HG03108 (cell line): ENCODE results near the gene TTYH3.
"Not testable (repeated sequence)": the region's sequence is repeated elsewhere in the genome, so short reads cannot be mapped to it uniquely, and the experiment has no call there.

Experiments
- ATAC-seq: cut with Tn5 transposase; IDR thresholded peaks from one replicate; pipeline ENCODE4 v1.9.1; 2021; ENCODE audit warnings: moderate library complexity; ENCODE audit not compliant: unreplicated experiment

Gene TTYH3

GRCh38 chr7:2662273-2663120, 30.7 kb downstream of the TTYH3 start:
- no peak for ATAC-seq

DNA sequence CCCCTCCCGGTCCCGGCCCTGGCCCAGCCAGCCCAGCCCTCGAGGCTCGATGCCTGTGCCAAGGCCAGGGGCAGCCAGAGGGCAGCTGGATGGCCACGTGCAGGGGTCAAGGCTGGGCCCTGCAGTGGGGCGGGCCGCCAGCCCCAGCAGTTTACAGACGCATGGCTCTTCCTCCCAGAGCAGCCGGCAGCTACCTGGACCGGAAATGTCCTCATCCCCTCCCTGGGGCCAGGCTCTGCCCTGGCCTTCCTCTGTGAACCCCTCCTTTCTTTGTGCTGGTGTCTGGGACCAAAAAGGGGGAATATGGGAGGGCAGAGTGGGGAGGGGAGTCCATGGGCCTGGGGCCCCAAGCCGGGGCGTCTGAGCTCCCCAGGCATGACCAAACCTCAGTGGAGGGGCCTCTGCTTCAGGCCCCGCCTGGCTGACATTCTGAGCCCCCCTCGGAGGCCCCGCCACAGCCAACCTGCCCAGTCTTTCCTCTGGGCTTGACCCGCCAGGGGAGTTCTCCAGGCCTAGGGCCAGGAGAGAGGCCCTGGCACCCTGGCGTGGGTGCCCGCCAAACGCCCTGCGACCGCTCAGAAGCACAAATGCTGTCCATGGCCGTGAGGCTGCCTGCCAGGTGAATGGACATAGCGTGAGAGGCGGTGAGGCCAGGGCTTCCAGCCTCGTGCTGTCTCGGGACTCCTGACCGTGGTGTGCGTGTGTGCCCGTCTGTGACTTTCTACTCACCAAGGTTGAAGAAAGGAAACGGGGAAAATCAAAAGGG, 31.5 kb downstream of the TTYH3 start:
- no peak for ATAC-seq

- ATAC-seq = no peak
Observed at GRCh38 chr7:2663960-2664359, 32.2 kb downstream of the TTYH3 start.

- ATAC-seq = no peak
Observed at GRCh38 chr7:2665359-2665791, 33.6 kb downstream of the TTYH3 start.

- no peak for ATAC-seq
Observed at GRCh38 chr7:2666155-2666554, 34.4 kb downstream of the TTYH3 start.

GRCh38 chr7:2666588-2667250, 34.9 kb downstream of the TTYH3 start:
- ATAC-seq = no peak

DNA sequence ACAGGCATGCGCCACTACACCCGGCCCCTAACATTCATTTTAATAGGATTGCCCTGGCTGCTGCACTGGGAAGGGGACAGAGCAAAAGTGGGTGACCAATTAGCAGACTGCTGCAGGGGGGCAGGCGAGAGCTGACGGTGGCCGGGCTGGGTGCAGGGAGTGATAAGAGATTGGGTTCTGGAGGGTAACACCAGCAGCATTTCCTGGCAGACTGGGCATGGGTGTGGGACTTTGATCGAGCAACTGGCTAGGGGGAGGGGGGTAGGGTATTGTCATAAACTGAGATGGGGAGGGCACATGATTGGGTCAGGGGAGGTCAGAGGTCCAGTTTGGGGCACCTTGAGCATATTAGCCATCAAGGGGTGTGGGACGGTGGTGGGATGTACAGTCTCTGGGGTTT, 36.1 kb downstream of the TTYH3 start:
- no peak for ATAC-seq

- no peak for ATAC-seq
Observed at GRCh38 chr7:2668401-2668800, 36.6 kb downstream of the TTYH3 start.

DNA sequence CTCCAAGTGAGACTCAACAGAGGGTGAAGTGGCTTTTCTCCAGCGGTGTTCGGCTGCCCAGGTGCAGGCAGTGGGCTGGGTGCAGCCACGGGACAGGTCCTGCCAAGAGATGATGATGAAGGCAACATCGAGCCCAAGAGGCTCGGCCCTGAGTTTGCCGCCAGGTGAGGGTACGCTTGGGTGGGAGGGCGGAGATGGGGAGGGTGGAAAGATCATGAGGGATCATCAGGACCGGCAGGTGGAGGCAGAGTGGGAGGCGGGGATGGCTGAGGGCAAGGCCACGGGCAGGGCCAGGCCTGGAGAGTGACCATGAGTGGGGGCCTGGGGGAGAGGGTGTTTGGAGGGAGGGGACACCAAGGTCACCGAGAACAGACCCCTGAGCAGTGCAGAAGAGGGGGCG, 38.4 kb downstream of the TTYH3 start:
- no peak for ATAC-seq

DNA sequence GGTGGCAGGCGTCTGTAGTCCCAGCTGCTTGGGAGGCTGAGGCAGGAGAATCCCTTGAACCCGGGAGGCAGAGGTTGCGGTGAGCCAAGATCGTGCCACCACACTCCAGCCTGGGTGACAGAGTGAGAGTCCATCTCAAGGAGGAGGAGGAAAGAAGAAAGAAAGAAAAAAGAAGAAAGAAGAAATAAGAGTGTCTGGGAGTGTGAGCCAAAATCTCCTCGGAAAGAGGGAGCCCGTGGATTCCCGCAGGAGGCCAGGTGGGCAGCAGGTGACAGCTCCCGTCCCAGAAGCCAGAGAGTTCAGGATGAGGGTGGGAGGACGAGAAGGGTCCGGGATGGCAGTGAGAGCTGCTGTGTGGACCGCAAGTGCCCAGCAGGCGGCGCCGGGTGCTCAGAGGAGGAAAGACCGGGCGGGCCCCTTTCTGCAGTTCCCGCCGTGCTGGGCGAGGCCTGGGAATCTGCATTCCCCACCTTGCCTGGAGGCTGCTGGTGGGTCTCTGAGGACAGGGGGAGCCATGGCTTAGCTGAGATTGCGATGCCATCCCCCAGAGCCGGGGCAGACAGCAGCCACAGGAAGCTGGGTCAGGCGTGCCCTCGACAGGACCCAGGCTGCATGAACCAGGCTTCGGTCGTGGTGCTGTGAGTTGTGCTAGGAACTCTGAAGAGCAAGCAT, 39.1 kb downstream of the TTYH3 start:
- ATAC-seq = no peak

- not testable (repeated sequence) for ATAC-seq
Observed at GRCh38 chr7:2673214-2673613, 41.4 kb downstream of the TTYH3 start.

- ATAC-seq = no peak
Observed at GRCh38 chr7:2673934-2674333, 42.1 kb downstream of the TTYH3 start.

- ATAC-seq = no peak
Observed at GRCh38 chr7:2675256-2675764, 43.5 kb downstream of the TTYH3 start.

GRCh38 chr7:2676576-2676975, 44.8 kb downstream of the TTYH3 start:
- not testable (repeated sequence) for ATAC-seq

- not testable (repeated sequence) for ATAC-seq
Observed at GRCh38 chr7:2678454-2678853, 46.7 kb downstream of the TTYH3 start.

DNA sequence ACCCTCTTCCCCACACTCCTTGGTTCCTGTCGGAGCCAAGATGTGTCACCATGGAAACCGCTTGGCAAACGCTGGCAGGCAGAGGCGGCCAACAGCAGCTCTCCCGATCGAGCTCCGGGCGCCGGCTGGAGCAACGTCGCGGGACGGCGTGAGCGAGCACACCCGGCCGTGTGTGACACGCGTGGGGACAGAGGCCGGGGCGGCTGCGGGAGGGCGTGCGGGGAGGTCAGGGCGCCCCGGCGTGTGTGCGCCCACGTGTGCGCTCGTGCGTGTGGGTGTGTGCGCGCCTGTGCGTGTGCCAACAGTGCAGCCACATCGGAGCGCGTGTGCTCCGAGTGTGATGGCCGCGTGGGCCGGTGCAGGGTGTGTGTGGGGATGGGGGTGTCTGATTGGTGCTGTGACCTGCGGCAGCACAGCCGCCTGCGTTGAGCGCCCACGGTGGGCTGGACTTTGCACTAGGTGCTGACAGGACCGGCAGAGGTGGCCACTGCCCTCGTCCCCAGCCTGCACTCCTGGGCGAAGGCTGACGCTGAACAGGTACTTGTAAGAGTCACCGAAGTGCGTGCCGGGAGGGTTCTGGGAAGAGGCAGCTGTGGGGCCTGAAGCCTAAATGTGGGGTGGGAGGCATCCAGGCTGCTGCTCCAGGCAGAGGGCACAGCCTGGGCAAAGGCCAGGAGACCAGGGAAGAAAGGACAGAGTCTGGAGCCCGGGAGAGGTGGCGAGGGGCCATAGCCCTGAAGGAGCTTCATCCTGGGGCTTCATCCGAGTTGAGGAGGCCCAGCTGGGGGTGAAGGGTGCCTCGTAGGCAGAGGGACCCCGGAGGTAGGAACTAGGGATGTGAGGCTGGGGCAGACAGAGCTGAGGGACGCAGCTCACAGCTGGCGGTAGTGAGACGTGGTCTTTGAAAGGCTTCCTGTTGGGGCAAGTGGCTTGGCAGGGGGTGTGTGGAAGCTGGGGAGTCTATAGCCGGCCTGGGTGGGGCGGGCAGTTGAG, 47.6 kb downstream of the TTYH3 start:
- not testable (repeated sequence) for ATAC-seq

DNA sequence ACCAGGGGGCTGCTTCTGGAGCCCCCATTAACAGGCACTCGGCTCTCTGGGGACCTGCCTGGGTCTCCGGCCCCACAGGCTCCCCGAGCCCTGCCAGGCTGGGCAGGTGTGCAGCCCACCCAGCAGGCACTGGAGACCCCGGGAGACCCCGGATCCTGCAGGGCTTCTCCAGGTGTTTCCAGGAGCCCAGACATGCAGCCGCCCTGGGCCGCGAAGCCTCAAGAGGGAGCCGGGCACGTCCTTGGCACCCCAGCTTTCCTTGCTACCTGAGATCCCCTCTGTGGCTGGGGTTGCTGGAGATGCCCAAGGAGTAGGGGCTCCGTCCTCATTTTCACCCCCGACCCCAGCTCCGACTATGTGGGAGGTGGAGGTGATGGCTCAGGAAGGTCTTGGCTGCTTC, 48.5 kb downstream of the TTYH3 start:
- ATAC-seq = no peak

GRCh38 chr7:2680792-2681490, 49.2 kb downstream of the TTYH3 start:
- no peak for ATAC-seq
